Fibroblast of villous mesenchyme (primary cell): Measurements from ENCODE around the gene RASA3. TPM values are rescaled to one million over a fixed set of nuclear protein-coding genes. Genes with fewer than 3 reads are reported as not detected.

Experiments
- DNase-seq: peaks from one replicate; pipeline ENCODE4 v3.0.0-alpha.2; 2010; ENCODE audit warnings: low read depth
- H3K4me3 ChIP-seq: 2 replicates; pipeline ENCODE4 v1.5.1; 2011; ENCODE audit warnings: low read depth, mild to moderate bottlenecking, low read length
- CTCF ChIP-seq: IDR thresholded peaks from 2 replicates; pipeline ENCODE4 v1.5.1; 2012; ENCODE audit warnings: low read depth, mild to moderate bottlenecking, low read length; ENCODE audit not compliant: insufficient read depth
- total RNA-seq: library from RNA; depleted of rRNA; stranded (reverse); fragments of >200 nt; gene quantifications from 2 replicates; pipeline ENCODE4 v1.2.3, GENCODE V29; 2012

Gene RASA3
- total RNA-seq, 1 donor = 34.1 TPM

DNA sequence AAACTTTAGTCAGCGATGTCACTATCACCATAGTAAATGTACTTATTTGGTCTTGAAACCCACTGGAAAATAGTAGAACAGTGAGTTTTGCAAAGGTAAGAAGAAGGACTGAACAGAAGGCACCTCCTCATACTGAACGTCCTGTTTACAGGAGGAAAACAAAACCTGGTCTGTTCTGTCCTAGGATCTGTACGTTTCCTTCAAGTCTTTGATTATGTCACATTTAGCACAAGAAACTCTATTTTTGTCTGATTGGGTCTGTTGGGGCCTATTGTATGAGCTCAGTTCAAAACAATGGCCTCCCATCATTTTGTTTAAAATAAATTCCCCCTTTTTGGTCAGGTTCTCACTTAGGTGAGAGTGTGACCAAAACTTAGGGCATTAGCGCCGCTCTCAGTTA lies 35.5 kb upstream of the RASA3 start:
- no peak overlapping the region for H3K4me3 ChIP-seq
- no peak for DNase-seq
- no peak for TF ChIP-seq CTCF

- no peak for TF ChIP-seq CTCF
- no peak for DNase-seq
- no peak overlapping the region for H3K4me3 ChIP-seq
Observed at GRCh38 chr13:114167426-114167825, 35.0 kb upstream of the RASA3 start.

DNA sequence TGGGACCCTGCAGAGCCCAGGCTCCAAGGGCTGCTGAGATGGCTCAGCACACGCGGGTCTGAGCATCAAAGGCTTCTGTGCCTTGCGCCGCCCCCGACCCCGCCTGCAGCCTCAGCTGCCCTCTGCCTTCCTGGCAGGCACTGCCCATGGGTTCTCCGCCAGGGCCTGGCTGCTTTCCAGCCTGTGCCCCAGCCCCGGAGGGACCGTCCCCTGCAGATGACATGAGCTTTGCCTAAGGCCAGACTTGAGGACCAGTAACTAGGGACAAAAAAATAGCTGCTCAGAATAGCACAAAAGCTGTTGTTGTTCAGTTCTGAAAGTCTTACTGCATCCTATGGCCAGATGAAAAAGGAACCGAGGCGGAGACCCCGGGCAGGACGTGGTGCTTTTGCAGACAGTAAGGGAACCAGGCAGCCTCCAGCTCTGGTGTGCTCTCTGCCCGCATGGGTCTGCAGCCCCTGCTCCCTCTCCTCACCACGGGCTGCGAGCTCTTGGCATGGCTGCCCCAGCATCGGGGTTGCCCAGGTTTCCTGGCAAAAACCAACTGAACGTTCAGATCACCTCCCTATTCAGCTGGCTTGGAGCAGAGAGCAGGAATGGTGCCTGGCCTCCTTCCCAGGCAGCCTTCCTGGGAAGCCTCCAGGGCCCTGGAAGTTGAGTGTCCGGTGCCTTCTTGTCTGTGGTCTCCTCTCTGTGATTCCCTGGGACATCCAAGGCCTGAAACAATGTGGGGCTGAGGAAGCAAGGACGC lies 34.1 kb upstream of the RASA3 start:
- TF ChIP-seq CTCF = no peak
- DNase-seq = no peak
- H3K4me3 ChIP-seq = no peak overlapping the region

DNA sequence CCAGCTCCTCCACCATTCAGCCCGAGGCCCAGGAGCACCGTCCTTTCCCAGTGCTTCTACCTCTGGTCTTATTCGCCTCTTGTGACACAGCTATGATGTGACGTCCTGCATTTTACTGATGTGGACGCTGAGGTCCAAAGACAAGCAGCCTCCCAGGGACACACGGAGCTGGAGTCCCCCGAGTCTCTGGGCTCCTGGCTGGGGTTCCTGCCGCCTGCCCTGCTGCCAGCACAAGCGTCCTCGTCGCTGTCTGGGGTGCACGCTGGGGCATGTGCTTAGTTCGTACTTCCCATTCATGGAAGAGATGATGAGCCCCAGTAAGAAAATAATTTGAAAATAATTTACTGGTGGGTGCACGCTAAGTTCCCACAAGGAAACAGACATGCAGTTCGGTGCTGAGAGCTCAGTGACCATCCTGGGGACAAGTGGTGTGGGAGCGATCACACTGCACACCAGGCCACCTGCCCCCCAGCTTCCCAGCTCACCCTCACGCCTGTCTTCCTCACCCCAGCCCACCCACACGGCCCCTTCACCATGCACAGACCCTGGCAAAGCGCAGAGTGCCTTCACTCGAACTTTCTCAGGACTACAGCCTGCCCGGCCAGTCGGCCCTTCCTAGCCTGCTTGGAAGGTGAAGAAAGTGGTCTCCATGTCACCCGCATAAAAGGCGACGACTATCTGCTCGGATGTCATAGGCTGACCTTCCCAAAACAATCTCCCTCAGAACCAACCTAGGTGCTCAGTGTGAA lies 32.4 kb upstream of the RASA3 start:
- DNase-seq = no peak
- TF ChIP-seq CTCF = no peak
- no peak overlapping the region for H3K4me3 ChIP-seq

GRCh38 chr13:114164053-114164452 lies 31.6 kb upstream of the RASA3 start:
- no peak for DNase-seq

DNA sequence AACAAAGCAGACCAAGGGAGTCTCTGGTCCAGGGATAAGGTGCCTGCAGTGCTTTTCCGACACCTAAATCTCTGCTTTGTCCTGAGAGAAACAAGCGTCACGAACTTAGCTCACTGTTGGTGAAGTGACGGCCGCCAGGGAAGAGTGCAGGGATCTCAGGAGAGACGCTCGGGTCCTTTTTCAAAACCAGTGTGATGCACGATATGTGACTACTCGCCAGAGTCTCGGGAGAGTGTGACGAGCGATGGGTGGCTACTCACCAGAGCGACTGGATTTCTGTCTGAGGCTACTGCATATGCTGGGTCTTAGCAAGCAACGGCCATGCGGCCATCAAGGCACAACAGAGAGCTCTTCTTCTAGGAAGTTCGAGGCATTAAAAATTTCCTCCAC lies 30.1 kb upstream of the RASA3 start:
- no peak for DNase-seq
- no peak overlapping the region for H3K4me3 ChIP-seq
- no peak for TF ChIP-seq CTCF

More at GRCh38 chr13:114164053-114164452, 31.6 kb upstream of the RASA3 start:
- H3K4me3 ChIP-seq = no peak overlapping the region
- no peak for TF ChIP-seq CTCF
